ENCODE data around the gene APOL4.

- no peak for TF ChIP-seq CTCF (IDR thresholded peaks at IDR 0.05)
- peak; percentile 79 for TF ChIP-seq POLR2A (IDR thresholded peaks at IDR 0.05)
Measured at GRCh38 chr22:36160499-36160942, 41.1 kb downstream of the APOL4 start, which contains the start of gene APOL3.
